GM13977 (cell line): ENCODE results near the gene HS3ST1.

Experiments used
- DNase-seq: peaks from one replicate; pipeline ENCODE4 v3.0.0; 2012; ENCODE audit warnings: low spot score
- in situ Hi-C: fragments of 300-500 bp; cut with MboI; formaldehyde crosslinking; loops from one replicate; pipeline ENCODE4 v1.12.0; 2022; ENCODE audit warnings: low sequenced_read_pairs, low pct_unique_long_range_greater_than_20kb, mixed read lengths, inconsistent platforms; ENCODE audit not compliant: unreplicated experiment
- TF ChIP-seq, protein P1 (sequence below): IDR thresholded peaks from 2 replicates; pipeline ENCODE4 v1.5.1; 2012; ENCODE audit warnings: mild to moderate bottlenecking, control low read depth; ENCODE audit not compliant: insufficient read depth; ENCODE audit errors: extremely low read depth, missing control alignments

Gene HS3ST1

GRCh38 chr4:11428899-11429698 is 405 bp upstream of the HS3ST1 start:
- peak; percentile 80 for DNase-seq
- in situ Hi-C loops = loop anchor here (10.0 kb wide), 1 partner anchor 844 kb away; no protein-coding TSS in a partner anchor
- TF ChIP-seq, protein P1, sequence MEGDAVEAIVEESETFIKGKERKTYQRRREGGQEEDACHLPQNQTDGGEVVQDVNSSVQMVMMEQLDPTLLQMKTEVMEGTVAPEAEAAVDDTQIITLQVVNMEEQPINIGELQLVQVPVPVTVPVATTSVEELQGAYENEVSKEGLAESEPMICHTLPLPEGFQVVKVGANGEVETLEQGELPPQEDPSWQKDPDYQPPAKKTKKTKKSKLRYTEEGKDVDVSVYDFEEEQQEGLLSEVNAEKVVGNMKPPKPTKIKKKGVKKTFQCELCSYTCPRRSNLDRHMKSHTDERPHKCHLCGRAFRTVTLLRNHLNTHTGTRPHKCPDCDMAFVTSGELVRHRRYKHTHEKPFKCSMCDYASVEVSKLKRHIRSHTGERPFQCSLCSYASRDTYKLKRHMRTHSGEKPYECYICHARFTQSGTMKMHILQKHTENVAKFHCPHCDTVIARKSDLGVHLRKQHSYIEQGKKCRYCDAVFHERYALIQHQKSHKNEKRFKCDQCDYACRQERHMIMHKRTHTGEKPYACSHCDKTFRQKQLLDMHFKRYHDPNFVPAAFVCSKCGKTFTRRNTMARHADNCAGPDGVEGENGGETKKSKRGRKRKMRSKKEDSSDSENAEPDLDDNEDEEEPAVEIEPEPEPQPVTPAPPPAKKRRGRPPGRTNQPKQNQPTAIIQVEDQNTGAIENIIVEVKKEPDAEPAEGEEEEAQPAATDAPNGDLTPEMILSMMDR = peak; percentile 80

DNA sequence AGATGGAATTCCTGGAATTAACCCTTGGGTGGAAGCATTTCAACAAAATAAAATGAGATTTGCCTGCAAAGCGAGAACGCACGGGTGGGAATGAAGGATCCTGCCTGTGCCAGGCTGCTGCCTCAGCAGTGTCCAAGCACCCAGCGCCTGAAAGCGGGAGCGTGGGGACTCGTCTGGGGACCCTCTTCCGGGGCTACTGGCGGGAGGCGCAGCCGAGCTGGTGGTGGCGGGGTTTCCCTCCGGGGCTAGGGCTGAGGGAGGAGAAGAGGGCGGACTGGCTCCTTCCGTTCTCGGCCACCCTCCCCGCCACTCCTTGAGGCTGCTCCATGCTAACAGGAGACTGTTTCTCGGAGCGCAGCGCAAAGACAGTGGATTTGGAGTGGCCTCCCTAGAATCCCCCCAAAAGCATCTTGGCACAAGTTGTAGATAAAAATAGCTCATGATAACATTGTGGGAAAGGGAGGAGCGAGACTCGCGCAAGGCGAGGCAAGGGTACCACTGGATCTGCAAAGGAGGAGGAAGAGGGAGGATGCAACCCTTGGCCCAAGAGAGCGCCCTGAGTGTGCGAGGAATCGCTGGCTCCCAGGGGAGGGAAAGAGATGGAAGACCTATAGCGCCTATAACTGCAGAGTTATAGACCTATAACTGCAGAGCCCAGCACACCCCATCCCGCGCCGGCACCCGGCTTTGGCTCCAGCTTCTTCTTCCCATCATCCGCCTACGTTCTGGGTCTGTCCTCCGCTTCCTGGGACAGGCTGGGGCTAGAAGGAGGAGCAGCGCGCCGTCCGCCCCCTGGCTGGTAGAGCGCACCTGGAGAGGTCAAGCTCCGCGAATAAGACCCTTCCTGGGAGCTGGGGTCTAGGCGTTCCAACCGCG is 1.3 kb downstream of the HS3ST1 start:
- in situ Hi-C loops = loop anchor here (10.0 kb wide), 1 partner anchor 843 kb away; no protein-coding TSS in a partner anchor
- TF ChIP-seq, protein P1 = no peak
- no peak for DNase-seq

- TF ChIP-seq, protein P1 = no peak
- in situ Hi-C loops = loop anchor here (10.0 kb wide), 1 partner anchor 842 kb away; no protein-coding TSS in a partner anchor
- DNase-seq = no peak
Measured at GRCh38 chr4:11426731-11427120, 2.0 kb downstream of the HS3ST1 start.

GRCh38 chr4:11426003-11426402 is 2.7 kb downstream of the HS3ST1 start:
- in situ Hi-C loops = loop anchor here (10.0 kb wide), 1 partner anchor 841 kb away; no protein-coding TSS in a partner anchor
- TF ChIP-seq, protein P1 = no peak
- no peak for DNase-seq

- TF ChIP-seq, protein P1 = no peak
- DNase-seq = no peak
- in situ Hi-C loops = loop anchor here (10.0 to 25.0 kb wide), 2 partner anchors 688 to 840 kb away; no protein-coding TSS in a partner anchor
Measured at GRCh38 chr4:11424856-11425255, 3.8 kb downstream of the HS3ST1 start.

GRCh38 chr4:11424000-11424399 is 4.7 kb downstream of the HS3ST1 start:
- in situ Hi-C loops = loop anchor here (10.0 to 25.0 kb wide), 2 partner anchors 687 to 839 kb away; no protein-coding TSS in a partner anchor
- peak; percentile 63 for DNase-seq
- TF ChIP-seq, protein P1 = peak; percentile 63
